ENCODE measurements around the gene EVI2A.

GRCh38 chr17:31272803-31273202 is 48.6 kb downstream of the EVI2A start:
- no peak for TF ChIP-seq SPI1 (IDR thresholded peaks at IDR 0.05; ENCODE audit: borderline replicate concordance, insufficient read depth, low read depth, low read length)
- TF ChIP-seq POLR2AphosphoS5 (IDR thresholded peaks at IDR 0.05; ENCODE audit: low read length) = no peak
- TF ChIP-seq CTCF (IDR thresholded peaks at IDR 0.05 in 2 of 3, conservative IDR thresholded peaks at IDR 0.05 in 1 of 3; ENCODE audit: control insufficient read depth in 2 of 3, extremely low read depth in 1 of 3, insufficient read depth in 1 of 3, low read depth in 3 of 3, low read length in 3 of 3) = no peak
- no peak for TF ChIP-seq ELK1 (IDR thresholded peaks at IDR 0.05; ENCODE audit: low read depth, low read length)
- TF ChIP-seq ESRRA (IDR thresholded peaks at IDR 0.05; ENCODE audit: low read length) = no peak
- TF ChIP-seq RFX5 (IDR thresholded peaks at IDR 0.05; ENCODE audit: low read depth, low read length) = no peak
- no peak for TF ChIP-seq CEBPZ (IDR thresholded peaks at IDR 0.05; ENCODE audit: low read depth, low read length)
- no peak for TF ChIP-seq EGR1 (IDR thresholded peaks at IDR 0.05; ENCODE audit: borderline replicate concordance in 1 of 2, low read depth in 2 of 2, low read length in 2 of 2)
- no peak for TF ChIP-seq CBFB (IDR thresholded peaks at IDR 0.05; ENCODE audit: low read depth)

All from GM12878 (cell line).